DND-41 (cell line): ENCODE results near the gene ROS1.

Experiments used
- ATAC-seq: fragments of 200-7000 bp; cut with Tn5 transposase; 3 replicates; pipeline ENCODE4 v1.9.1; 2021; ENCODE audit warnings: low read depth; ENCODE audit not compliant: insufficient read depth
- DNase-seq: peaks from one replicate; pipeline ENCODE4 v3.0.0-alpha.2; 2020
- H2AFZ ChIP-seq: 2 replicates; pipeline ENCODE4 v1.6.0; 2012; ENCODE audit warnings: low read depth, low read length
- H3K27ac ChIP-seq: 2 replicates; pipeline ENCODE4 v1.5.1; 2012; ENCODE audit warnings: low read length, inconsistent platforms
- H3K27me3 ChIP-seq: fragments of 200-600 bp; sonication (generic); 2 replicates; pipeline ENCODE4 v1.6.0; 2012; ENCODE audit warnings: low read length, mild to moderate bottlenecking, inconsistent platforms; ENCODE audit not compliant: insufficient read depth, poor library complexity
- H3K36me3 ChIP-seq: 2 replicates; pipeline ENCODE4 v1.5.1; 2012; ENCODE audit warnings: low read length, inconsistent platforms; ENCODE audit not compliant: insufficient read depth
- H3K4me1 ChIP-seq: 2 replicates; pipeline ENCODE4 v1.5.1; 2012; ENCODE audit warnings: mild to moderate bottlenecking, low read length; ENCODE audit not compliant: insufficient read depth
- H3K4me2 ChIP-seq: 2 replicates; pipeline ENCODE4 v1.6.0; 2012; ENCODE audit warnings: mild to moderate bottlenecking, moderate library complexity, low read length, inconsistent platforms; ENCODE audit not compliant: insufficient read depth
- H3K4me3 ChIP-seq, 2 experiments: fragments of 200-600 bp in 1 of 2; shearing (Covaris generic) in 1 of 2; 2 replicates each; pipeline ENCODE4 v1.5.1; 2012 to 2016; ENCODE audit warnings: inconsistent platforms in 2 of 2, low read length in 2 of 2, mild to moderate bottlenecking in 2 of 2, low read depth in 1 of 2, moderate library complexity in 1 of 2
- H3K79me2 ChIP-seq: 2 replicates; pipeline ENCODE4 v1.6.0; 2012; ENCODE audit warnings: low read length, inconsistent platforms; ENCODE audit not compliant: insufficient read depth
- H3K9ac ChIP-seq: 2 replicates; pipeline ENCODE4 v1.6.0; 2012; ENCODE audit warnings: low read depth, mild to moderate bottlenecking, inconsistent platforms, low read length, moderate library complexity
- H3K9me3 ChIP-seq: 2 replicates; pipeline ENCODE4 v1.5.1; 2012; ENCODE audit warnings: low read length, moderate library complexity, mild to moderate bottlenecking, inconsistent platforms; ENCODE audit not compliant: insufficient read depth, severe bottlenecking
- H4K20me1 ChIP-seq: 2 replicates; pipeline ENCODE4 v1.6.0; 2012; ENCODE audit warnings: low read length; ENCODE audit not compliant: insufficient read depth
- EZH2 ChIP-seq: IDR thresholded peaks from 3 replicates; pipeline ENCODE4 v1.6.1; 2012; ENCODE audit warnings: borderline replicate concordance, low read depth, mild to moderate bottlenecking, moderate library complexity, low read length, inconsistent platforms; ENCODE audit not compliant: severe bottlenecking
- TF ChIP-seq, protein P1 (sequence below): IDR thresholded peaks from 2 replicates; pipeline ENCODE4 v1.5.1; 2012; ENCODE audit warnings: borderline replicate concordance, low read length, moderate library complexity, mild to moderate bottlenecking; ENCODE audit not compliant: poor library complexity, severe bottlenecking; ENCODE audit errors: extremely low read depth

The ROS1 gene

DNA sequence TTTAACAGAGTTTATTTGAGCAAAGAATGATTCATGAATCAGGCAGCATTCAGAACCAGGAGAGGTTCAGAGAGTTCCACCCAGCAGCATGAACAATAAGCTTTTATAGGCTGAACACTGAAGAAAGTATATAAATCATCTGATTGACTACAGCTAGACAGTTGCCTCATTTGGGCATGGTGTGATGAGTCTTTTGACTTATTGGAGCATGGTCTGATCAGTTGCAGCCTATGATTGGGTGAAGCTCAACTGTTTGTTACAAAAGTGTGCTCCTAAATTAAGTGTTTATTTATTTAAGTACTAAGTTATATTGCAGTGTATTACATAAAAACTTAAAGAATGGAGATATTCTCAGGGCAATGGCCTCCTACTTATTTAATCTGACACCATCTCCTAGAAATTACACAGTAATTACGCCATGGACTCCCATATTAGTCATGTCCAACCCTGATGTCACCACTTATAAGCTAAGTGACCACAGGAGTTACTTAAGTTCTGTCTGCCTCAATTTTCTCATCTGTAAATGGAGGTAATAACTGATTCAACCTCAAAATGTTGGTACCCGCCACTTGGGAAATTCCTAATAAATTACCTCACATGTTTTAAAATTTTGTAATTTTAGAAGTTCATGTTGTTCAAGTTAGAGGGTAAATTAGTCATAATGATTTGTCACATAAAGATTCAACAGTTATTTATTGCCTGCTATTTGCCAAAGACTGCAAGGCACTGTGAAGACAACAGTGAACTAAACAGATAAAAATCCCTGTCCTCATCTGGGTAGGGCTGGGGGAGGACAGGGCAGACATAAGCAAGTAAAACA lies 15.2 kb upstream of the ROS1 start:
- Histone ChIP-seq H3K79me2 (no peaks in the 10 kb centered on the region), H4K20me1 (no peaks in the 10 kb centered on the region), H3K36me3 (no peaks in the 10 kb centered on the region), H3K9ac (no peak overlapping the region), H3K4me3 (no peak overlapping the region), H3K4me1 (no peaks in the 10 kb centered on the region), H3K4me2 (no peak overlapping the region), H3K9me3 (no peaks in the 10 kb centered on the region), H3K27me3 (peaks cover 9% of the 10 kb centered on the region), H2AFZ (no peak overlapping the region), H3K27ac (no peak overlapping the region)
- TF ChIP-seq EZH2, result no peak
- TF ChIP-seq, protein P1, sequence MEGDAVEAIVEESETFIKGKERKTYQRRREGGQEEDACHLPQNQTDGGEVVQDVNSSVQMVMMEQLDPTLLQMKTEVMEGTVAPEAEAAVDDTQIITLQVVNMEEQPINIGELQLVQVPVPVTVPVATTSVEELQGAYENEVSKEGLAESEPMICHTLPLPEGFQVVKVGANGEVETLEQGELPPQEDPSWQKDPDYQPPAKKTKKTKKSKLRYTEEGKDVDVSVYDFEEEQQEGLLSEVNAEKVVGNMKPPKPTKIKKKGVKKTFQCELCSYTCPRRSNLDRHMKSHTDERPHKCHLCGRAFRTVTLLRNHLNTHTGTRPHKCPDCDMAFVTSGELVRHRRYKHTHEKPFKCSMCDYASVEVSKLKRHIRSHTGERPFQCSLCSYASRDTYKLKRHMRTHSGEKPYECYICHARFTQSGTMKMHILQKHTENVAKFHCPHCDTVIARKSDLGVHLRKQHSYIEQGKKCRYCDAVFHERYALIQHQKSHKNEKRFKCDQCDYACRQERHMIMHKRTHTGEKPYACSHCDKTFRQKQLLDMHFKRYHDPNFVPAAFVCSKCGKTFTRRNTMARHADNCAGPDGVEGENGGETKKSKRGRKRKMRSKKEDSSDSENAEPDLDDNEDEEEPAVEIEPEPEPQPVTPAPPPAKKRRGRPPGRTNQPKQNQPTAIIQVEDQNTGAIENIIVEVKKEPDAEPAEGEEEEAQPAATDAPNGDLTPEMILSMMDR, result no peak
- DNase-seq (no peak), ATAC-seq (no peak)

DNA sequence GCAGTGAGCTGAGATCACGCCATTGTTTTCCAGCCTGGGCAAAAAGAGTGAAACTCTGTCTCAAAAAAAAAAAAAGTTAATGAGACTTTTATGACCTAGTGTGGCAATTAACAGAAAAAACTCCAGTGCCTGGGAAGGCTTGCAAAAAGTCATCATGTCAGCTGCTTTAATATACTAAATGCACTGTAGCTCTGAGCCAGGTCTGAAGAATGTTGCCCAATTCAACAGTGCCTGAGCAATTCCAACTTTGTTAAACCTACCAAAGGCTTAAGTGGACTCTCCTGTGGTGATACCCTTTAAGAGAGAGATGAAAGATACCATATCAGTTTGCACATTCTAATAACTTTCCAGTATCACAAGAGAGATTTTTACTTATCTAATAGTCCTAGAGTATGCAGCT lies 6.5 kb upstream of the ROS1 start:
- no peaks in the 10 kb centered on the region for H3K36me3 ChIP-seq
- no peaks in the 10 kb centered on the region for H3K27me3 ChIP-seq
- DNase-seq (no peak), ATAC-seq (no peak)
- no peaks in the 10 kb centered on the region for H3K9me3 ChIP-seq
- no peak overlapping the region for H3K4me2 ChIP-seq
- H3K27ac ChIP-seq, result no peak overlapping the region
- no peaks in the 10 kb centered on the region for H3K79me2 ChIP-seq
- no peak overlapping the region for H2AFZ ChIP-seq
- H4K20me1 ChIP-seq, result no peaks in the 10 kb centered on the region
- no peak overlapping the region for H3K4me3 ChIP-seq
- no peak overlapping the region for H3K9ac ChIP-seq
- no peak for TF ChIP-seq EZH2
- TF ChIP-seq, protein P1, result no peak
- H3K4me1 ChIP-seq, result no peaks in the 10 kb centered on the region

DNA sequence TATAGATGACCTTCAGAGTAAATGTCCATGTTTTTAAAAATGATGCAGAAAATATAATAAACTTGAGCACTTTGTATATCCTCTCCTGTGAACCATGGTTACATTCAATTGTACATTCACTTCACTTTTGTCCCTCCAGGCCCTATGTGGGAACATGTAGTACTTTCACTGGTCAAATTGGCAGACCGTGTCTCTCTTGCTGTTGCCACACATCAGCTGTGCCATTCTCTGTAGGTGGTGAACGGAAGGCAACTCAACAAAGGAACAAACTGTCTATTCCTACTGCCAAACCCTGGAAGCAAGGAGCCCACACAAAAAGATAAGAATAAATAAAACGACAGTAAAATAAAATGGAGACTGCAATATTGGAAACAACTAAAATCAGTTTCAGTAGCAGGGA lies 2.0 kb downstream of the ROS1 start:
- Histone ChIP-seq H3K79me2 (no peaks in the 10 kb centered on the region), H3K27me3 (no peaks in the 10 kb centered on the region), H3K4me2 (no peak overlapping the region), H2AFZ (no peak overlapping the region), H3K27ac (no peak overlapping the region), H4K20me1 (no peaks in the 10 kb centered on the region), H3K36me3 (no peaks in the 10 kb centered on the region), H3K4me1 (no peaks in the 10 kb centered on the region), H3K9me3 (no peaks in the 10 kb centered on the region), H3K4me3 (no peak overlapping the region), H3K9ac (no peak overlapping the region)
- ATAC-seq, result no peak
- TF ChIP-seq, protein P1, result no peak
- TF ChIP-seq EZH2, result no peak
- DNase-seq, result no peak
